ENCODE data around the gene ACP2. TPM values are rescaled to one million over a fixed set of nuclear protein-coding genes. Genes with fewer than 3 reads are reported as not detected.

The ACP2 gene
- total RNA-seq, 1 experiment from 2014 or later: 18.7 TPM

DNA sequence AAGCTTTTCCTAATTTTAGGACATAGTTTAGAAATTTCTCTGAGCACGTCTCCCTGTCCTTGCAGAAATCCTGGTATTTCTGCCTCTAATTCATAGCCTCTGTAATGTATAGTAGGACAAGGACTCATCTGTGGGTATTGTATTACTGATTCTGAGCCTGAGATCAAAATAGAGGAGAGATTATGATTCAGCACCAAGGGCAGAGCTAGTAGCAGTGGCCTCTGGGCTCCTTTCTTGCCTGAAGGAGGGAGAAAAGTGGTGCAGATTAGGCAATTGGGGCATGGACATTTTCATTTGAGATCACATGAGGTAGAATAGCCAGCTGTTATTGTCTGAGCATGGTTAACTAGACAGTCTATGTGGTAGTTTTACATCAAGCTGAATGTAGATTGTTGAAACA, 24.1 kb upstream of the ACP2 start (continued):
- no peak for TF ChIP-seq HMGXB4 (CRISPR knock-in tag; IDR thresholded peaks at IDR 0.05)
- no peak for TF ChIP-seq ZNF138 (CRISPR knock-in tag; conservative IDR thresholded peaks at IDR 0.05)
- TF ChIP-seq TP53 (CRISPR knock-in tag; IDR thresholded peaks at IDR 0.05): no peak
- no peak for TF ChIP-seq HMGA2 (CRISPR knock-in tag; IDR thresholded peaks at IDR 0.05)
- TF ChIP-seq FOXP1 (CRISPR knock-in tag; IDR thresholded peaks at IDR 0.05; ENCODE audit: borderline replicate concordance): no peak
- TF ChIP-seq, protein P1, sequence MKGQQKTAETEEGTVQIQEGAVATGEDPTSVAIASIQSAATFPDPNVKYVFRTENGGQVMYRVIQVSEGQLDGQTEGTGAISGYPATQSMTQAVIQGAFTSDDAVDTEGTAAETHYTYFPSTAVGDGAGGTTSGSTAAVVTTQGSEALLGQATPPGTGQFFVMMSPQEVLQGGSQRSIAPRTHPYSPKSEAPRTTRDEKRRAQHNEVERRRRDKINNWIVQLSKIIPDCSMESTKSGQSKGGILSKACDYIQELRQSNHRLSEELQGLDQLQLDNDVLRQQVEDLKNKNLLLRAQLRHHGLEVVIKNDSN (CRISPR knock-in tag; IDR thresholded peaks at IDR 0.05): no peak
- TF ChIP-seq, protein P2, sequence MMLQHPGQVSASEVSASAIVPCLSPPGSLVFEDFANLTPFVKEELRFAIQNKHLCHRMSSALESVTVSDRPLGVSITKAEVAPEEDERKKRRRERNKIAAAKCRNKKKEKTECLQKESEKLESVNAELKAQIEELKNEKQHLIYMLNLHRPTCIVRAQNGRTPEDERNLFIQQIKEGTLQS (CRISPR knock-in tag; conservative IDR thresholded peaks at IDR 0.05): no peak
- no peak for TF ChIP-seq ZBTB21 (CRISPR knock-in tag; IDR thresholded peaks at IDR 0.05; ENCODE audit: borderline replicate concordance)
- no peak for TF ChIP-seq IRF2 (CRISPR knock-in tag; IDR thresholded peaks at IDR 0.05; ENCODE audit: borderline replicate concordance, low read depth)
- no peak for TF ChIP-seq NFATC4 (CRISPR knock-in tag; IDR thresholded peaks at IDR 0.05)

DNA sequence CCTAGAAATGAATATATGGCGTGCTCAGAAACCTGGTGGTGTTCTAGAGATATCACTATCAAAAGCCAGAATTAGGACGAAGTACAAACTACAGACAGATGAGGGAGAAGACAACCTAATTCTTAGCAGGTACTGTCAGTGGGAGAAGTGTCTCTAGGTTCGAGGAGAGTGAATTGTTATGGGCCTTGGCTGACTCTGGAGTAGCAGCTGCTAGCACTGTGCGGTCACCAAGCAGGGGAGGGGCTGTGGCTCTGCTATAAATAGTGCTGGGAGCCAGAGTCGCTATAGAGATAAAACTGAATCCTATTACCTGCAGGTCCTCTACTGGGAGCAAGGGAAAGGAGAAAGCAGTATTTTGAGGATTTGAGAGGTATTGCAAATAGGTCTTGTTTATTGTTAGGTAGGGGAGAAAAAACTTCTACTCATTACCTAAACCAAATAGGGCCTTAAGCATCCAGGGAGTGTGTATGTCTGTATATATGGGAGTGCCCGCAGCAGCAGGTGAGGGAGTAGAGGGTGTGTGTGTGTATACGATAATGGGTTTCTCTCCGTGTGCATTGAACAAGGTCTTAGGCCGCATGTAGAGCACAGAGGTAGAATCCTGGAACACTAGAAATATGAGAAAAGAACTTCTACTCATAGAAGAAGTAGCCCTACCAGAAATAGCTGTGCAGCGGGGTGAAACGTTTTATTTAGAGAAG, 23.5 kb upstream of the ACP2 start:
- H3K9me3 Mint-ChIP-seq: no peaks in the 10 kb centered on the region
- peak overlapping the region; percentile 51; the same call in 1 of the 2 replicates for H3K27ac Mint-ChIP-seq
- peak overlapping the region; percentile 75; the same call in 1 of the 2 replicates for H3K4me3 Mint-ChIP-seq
- DNase-seq (ENCODE audit: low spot score) (no peak), ATAC-seq (no peak)
- TF ChIP-seq JAZF1 (CRISPR knock-in tag; IDR thresholded peaks at IDR 0.05) (no peak), NR1H2 (CRISPR knock-in tag; IDR thresholded peaks at IDR 0.05) (no peak), CREM (CRISPR knock-in tag; IDR thresholded peaks at IDR 0.05) (no peak), SOX15 (CRISPR knock-in tag; IDR thresholded peaks at IDR 0.05) (no peak), TP53 (CRISPR knock-in tag; IDR thresholded peaks at IDR 0.05) (no peak)
- TF ChIP-seq, protein P3, sequence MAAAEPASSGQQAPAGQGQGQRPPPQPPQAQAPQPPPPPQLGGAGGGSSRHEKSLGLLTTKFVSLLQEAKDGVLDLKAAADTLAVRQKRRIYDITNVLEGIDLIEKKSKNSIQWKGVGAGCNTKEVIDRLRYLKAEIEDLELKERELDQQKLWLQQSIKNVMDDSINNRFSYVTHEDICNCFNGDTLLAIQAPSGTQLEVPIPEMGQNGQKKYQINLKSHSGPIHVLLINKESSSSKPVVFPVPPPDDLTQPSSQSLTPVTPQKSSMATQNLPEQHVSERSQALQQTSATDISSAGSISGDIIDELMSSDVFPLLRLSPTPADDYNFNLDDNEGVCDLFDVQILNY (CRISPR knock-in tag; IDR thresholded peaks at IDR 0.05): no peak
- TF ChIP-seq, protein P4, sequence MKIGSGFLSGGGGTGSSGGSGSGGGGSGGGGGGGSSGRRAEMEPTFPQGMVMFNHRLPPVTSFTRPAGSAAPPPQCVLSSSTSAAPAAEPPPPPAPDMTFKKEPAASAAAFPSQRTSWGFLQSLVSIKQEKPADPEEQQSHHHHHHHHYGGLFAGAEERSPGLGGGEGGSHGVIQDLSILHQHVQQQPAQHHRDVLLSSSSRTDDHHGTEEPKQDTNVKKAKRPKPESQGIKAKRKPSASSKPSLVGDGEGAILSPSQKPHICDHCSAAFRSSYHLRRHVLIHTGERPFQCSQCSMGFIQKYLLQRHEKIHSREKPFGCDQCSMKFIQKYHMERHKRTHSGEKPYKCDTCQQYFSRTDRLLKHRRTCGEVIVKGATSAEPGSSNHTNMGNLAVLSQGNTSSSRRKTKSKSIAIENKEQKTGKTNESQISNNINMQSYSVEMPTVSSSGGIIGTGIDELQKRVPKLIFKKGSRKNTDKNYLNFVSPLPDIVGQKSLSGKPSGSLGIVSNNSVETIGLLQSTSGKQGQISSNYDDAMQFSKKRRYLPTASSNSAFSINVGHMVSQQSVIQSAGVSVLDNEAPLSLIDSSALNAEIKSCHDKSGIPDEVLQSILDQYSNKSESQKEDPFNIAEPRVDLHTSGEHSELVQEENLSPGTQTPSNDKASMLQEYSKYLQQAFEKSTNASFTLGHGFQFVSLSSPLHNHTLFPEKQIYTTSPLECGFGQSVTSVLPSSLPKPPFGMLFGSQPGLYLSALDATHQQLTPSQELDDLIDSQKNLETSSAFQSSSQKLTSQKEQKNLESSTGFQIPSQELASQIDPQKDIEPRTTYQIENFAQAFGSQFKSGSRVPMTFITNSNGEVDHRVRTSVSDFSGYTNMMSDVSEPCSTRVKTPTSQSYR (CRISPR knock-in tag; IDR thresholded peaks at IDR 0.05): no peak
- TF ChIP-seq, protein P5, sequence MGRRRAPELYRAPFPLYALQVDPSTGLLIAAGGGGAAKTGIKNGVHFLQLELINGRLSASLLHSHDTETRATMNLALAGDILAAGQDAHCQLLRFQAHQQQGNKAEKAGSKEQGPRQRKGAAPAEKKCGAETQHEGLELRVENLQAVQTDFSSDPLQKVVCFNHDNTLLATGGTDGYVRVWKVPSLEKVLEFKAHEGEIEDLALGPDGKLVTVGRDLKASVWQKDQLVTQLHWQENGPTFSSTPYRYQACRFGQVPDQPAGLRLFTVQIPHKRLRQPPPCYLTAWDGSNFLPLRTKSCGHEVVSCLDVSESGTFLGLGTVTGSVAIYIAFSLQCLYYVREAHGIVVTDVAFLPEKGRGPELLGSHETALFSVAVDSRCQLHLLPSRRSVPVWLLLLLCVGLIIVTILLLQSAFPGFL (CRISPR knock-in tag; IDR thresholded peaks at IDR 0.05; ENCODE audit: borderline replicate concordance): no peak
- H3K4me1 Mint-ChIP-seq: peaks cover 39% of the 10 kb centered on the region
- ChIA-PET CTCF (interaction anchor here (0.6 to 2.6 kb wide), 7 partner anchors 8 to 190 kb away, joined by 3 to 34 read pairs (median 6); partner anchors contain the start of genes DDB2 and NR1H3), POLR2A (interaction anchor here (0.6 kb wide), 1 partner anchor 58 kb away, joined by 8 read pairs; no protein-coding TSS in a partner anchor)
- no peaks in the 10 kb centered on the region for H3K27me3 Mint-ChIP-seq (ENCODE audit: low read depth)
- peaks cover 27% of the 10 kb centered on the region for H3K36me3 Mint-ChIP-seq
